ENCODE measurements around the gene MT1G.
"Not testable (repeated sequence)": the region's sequence is repeated elsewhere in the genome, so short reads cannot be mapped to it uniquely, and the experiment has no call there.

Gene MT1G

DNA sequence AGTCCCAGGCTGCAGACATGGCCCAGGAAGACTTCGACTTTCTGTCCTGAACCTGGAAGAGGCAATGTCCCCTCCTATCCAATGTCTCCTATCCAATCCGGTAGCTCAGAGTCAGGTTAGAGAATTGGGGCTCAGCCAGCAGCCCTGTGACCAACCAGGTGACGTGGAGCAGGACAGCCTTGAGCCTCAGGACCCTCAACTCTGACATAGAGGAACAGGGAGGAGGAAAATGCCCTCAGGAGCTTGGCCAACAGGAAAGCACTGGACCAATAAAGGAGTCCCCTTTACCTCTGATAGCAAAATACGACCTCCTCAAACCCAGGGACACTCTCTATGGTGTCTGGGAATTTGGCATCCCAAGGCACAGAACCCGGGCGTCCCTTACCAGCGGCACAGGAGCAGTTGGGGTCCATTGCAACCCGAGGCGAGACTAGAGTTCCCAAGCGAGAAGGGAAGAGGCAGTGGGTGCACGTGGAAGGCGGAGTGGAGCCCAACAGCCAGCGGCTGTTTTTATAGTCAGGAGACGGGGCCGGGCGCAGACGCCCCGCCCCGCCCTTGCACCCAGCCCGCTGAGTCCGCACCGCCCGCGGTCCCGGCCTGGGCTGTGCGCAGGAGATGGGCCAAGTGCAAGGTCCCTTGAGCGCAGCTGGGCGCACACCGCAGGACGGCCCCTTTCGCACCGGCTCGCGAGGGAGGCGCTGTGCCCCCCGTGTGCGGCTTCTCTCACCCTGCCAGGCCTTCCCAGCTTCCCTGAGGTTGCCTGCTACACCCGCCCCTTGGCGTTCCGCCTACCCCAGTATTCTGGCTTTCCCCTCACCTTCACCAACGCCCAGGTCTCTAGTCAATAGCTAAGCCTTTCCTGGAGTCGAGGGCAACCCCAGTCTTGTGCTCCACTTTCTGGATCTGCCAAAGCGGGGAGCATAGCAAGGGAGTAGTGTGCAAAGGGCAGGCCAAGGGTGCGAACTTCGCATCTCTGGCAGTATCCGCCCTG is at the start of gene MT1G:
Gene MT1G (minus strand): TSS at position 485 of the 991 bp plus-strand sequence. CDS start 72 bp downstream, at position 413.
- peak in 1 of 2 experiments; percentile 40 for DNase-seq

DNA sequence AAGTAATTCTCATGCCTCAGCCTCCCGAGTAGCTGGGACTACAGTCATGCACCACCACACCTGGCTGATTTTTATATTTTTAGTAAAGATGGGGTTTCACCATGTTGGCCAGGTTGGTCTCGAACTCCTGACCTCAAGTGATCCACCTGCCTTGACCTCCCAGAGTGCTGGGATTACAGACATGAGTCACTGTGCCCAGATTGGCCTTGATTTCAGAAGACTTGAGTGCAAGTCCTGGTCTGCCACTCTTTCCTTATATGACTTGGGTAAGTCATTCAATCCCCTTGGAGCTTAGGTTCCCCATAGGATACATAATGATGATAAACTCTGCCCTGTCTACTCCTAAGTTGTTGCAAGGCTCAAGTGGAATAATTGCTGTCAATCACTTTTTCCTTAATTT is 49.7 kb upstream of the MT1G start:
- not testable (repeated sequence) for DNase-seq

DNA sequence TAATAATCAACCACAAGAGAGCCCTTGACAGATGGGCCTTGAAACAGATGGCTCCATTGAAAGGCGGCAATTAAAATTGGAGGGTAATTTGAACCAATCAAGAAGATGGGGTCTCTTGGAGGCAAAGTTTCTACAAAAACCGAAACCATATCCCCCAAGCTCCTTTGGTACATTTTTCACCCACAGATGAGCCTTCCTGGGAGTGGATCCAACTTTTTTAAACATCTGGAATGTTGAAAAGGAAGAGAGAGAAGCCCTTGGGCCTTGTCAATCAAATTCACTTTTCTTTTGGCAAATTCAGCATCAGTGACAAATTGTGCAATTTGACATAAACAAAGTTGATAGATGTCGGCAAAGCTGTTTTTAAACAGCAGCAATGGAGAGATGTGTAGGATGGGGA is 48.9 kb upstream of the MT1G start:
- DNase-seq = no peak

DNA sequence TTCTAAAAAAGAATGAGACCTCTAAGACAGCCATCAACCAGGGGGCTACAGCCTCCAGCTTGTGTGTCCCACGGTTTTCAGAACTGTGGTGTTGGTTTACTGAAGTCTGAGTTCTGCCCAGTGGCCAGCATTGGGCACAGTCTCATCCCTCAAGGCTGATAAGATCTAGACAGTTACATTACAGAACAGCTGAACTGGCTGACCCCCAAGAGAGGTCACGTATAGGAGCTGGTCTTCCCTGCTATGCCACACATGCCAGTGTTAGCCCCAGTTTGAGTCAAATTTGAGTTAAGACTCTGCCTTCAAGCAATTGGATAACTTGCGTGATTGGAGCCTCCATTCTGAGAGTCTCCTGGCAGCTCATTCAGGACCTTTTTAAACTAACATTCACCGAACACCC is 47.3 kb upstream of the MT1G start:
- no peak for DNase-seq

DNA sequence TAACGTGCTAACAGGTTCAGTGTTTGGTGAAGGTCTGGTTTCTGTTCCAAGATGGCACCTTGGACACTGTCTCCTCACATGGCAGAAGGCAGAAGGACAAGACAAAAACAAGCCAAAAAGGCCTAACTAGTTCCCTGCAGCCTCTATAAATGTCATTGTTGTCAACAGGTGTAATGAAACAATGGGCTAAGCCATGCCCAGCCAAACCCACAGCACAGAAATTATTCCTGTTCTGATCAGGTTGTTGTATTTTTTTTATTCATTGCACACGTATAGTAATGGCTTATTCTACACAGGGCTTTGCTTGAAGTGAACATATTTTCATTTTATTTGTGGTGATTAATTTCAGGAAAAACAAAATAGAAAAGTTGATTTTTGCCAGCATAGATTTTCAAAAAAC is 45.9 kb upstream of the MT1G start:
- DNase-seq = no peak

DNA sequence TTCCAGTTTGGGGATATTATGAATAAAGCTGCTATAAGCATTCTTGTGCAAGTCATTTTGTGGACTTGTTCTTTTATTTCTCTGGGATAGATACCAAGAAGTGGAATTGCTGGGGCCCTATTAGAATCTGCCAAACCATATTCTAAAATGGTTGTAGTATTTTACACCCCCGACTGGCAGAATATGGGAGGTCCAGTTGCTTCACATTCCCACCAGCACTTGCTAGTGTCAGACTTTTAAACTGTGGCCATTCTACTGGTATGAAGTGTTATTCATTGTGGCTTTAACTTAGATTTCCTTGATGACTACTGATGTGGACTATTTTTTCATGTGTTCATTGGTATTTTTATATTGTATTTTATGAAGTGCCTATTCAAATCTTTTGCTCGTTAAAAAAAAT is 44.0 kb upstream of the MT1G start:
- no peak for DNase-seq

DNA sequence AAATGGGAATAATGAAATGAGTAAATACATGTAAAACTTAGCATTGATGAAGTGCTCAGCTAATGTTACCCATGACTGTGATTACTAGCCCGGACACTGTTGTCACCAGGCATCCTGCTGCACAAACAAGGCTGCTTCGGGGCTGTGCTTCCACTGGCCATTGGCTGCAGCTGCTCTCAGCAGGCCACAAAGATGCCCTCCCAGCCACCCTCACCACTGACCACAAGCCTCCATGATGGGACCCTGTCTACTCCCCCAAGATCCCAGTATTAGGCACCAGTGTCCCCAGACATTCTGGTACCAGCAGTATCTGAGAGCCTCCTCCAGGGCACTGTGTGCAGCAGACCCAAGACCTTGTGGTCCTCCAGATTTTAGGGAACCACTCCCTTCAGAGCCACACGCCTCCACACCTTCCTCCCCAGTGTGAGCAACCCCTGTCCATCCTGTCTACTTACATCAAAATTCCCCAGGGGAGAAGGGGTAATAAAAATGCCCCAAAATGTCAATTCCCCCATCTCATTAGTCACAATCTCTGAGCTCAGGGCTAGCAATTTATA is 42.4 kb upstream of the MT1G start:
- no peak for DNase-seq

DNA sequence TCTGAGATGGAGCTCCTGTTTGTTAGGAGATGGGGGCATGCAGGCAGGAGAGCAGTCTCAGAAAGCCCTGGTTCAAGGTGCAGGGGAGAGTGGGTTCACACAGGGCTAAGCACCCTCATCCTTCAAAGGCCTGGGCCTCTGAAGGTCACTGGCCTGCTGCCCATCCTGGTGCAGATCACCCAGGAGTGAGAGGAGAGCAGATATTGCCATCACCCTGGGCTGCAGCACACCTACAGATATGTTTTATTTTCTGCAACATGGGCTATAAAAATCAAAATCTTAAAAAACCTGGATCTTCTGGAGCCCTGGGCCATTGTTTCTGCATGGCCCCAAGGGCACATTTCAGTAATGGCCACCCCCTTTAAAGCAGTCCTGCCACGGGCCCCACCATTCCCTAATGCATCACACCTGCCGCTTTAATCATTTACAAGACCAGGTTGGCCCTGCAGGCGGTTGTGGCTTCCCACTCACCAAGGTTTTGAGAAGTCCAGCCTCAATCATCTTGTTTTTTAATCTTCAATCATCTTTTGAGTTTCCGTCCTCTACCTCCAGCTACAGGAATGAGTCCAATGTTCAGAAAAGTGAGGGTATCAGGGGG is 41.7 kb upstream of the MT1G start:
- DNase-seq = no peak

DNA sequence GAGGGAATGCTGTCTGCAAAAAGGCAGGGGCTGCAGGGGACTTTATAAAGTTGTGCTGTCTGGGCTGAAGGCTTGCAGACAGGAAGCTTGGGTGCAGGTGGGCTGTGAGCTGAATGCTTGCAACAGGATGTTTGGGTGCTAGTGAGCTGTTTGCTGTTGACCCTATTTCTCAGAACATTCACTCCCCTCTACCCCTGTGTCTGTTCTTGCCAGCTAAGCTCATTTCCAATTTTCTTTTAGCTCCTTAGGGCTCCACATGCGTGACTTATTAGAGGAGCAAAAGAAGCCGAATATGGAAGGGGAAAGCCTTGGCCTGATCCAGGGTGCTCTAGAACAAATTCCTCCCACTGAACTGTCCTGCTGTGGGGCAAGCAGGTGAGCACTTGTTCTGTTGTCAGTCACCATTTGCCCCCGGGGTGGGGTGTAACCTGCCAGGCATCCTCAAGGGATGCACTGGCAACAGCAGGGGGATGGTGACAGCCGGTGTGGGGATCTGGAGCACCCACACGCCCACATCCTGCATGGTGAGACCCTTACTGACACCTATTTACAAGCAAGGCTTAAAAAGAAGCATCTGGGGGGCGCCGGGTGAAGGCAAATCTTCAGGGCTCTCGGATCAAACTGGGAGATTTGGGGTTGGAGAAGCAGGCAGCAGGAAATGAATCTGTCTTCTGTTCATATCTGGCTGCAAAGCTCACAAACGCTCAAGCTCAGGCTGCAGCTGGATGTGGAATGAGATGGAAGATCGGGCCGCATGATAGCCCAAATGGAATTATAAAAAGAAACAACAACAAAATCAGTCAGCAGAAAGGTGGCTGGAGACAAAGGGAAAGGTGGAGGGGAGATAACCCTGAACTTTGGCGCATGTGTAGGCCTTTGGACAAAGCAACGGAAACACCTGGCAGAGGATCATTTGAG is 40.9 kb upstream of the MT1G start:
- no peak for DNase-seq

DNA sequence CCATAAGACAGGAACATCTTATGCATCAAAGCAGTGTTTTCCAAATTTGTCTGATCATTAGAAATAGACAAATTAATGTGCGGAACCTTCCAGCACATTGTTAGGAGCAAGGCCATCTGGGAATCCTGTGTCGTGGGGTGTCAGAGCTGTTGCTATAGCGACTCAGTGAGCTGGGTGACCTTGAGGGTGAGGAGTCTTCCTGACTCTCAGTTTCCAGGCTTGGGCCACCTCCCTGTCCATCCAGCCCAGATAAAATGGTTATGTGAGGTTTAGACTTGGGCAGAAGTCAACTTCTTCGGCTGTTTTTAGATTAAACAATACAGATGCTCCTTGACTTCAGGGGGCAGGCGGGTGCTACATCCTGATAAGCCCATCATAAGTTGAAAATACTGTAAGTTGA is 35.0 kb upstream of the MT1G start:
- no peak for DNase-seq

DNA sequence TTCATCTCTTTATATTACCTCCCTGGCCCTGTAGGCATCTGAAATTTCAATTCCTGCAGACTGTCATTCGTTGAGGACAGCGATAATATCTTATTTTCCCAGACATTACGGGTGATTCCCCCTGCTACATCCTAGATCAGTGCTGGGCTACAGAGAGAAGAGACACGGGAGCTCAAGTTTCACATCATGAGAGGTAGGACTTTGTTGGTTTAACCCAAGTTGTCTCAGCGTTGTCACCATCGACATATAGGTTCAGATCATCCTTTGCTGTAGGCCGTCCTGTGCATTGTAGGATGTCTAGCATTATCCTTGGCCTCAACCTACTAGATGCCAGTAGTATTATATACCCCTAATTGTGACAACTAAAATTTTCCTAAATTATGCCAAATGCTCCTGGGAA is 33.7 kb upstream of the MT1G start:
- no peak for DNase-seq

DNA sequence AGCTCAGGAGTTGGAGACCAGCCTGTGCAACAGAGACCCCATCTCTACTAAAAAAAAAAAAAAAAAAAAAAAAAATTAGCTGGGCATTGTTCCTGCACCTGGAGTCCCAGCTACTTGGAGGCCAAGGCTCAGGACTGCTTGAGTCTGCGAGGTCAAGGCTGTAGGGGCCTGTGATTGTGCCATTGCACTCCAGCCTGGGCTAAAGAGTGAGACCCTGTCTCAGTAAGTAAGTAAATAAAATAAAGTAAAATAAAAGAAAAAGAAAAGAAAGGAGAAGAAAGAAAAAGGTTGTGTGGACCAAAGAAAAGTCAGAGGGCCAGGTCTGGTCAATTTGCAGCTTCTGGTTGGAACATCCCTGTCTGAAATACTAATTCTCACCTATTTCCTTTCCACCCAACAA is 32.8 kb upstream of the MT1G start:
- no peak for DNase-seq

DNA sequence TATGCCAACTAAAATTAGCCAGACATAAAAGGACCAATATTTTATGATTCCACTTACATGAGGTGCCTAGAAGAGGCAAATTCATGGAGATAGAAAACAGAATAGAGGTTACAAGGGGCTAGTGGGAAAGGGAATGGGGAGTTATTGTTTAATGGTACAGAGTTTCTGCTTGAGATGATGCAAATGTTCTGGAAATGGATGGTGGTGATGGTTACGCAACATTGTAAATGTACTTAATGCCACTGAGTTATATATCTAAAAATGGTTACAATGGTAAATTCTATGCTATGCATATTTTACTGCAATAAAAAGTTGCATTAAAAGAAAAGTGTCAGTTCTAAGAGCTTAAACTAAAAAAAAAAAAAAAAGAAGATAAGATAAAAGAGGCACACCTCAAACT is 32.3 kb upstream of the MT1G start:
- DNase-seq = no peak

DNA sequence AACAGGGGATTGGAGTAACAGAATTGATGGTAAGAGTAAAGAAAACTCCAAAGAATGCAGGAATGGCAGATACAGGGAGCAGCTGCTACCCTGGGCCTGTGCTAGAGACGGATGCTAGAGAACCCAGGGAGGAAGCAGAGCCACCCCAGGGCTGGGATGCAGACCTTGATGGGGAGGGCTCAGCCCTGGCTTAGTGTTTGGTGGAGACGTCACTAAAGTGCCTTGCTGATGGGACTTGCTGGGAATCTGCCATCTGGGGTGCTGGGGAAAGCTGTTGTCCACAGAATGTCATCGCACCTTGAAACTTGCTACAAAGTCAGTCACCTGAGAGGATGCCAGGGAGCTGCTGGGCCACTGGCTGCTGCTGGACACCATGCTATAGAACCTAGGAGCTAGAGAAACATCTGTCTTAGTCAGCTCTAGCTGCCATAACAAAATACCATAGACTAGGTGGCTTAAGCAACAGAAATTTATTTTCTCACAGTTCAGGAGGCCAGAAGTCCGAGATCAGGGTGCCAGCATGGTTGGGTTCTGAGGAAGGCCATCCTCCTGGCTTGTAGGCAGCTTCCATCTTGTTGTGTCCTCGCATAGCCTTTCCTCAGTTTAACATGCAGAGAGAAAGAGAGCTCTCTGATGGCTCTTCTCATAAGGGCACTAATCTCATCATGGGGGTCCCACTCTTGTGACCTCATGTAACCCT is 29.7 kb upstream of the MT1G start:
- no peak for DNase-seq

DNA sequence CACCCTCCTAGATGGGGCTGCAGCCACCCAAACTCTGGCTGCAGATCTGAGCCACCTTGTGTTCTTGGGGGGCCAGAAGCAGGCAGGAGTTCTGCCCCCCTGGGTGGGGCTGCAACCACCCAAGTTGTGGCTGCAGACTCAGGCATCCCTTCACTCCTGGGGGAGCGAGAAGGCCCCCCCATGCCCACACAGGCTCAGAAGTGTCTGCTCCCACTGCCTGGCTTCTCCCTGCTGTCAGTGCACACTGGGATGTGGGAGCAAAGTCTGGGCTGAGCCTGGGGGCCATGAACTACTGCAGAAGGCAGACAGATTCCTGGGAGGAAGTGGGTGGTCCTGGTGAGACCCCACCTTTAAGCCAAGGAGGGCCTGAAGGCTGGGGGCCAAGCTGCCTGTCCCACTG is 27.4 kb upstream of the MT1G start:
- no peak for DNase-seq

DNA sequence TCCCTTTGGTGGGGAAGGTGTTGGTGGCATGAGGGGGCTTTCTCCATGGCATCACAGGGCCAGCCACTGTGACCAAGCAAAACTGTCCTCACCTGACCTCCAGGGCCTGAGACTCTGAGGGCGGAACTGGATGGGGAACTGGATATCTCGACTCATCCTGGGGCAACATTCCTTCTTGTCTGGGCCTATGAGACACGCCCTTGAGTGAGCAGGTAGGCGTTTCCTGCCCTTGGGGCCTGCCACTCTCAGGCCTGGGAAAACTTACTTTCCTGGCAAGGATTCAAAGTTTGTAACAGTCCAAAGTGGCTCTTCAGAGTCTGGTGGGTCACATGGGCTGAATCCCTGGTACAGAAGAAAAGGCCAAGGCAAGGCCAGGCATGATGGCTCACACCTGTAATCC is 24.0 kb upstream of the MT1G start:
- DNase-seq = no peak

DNA sequence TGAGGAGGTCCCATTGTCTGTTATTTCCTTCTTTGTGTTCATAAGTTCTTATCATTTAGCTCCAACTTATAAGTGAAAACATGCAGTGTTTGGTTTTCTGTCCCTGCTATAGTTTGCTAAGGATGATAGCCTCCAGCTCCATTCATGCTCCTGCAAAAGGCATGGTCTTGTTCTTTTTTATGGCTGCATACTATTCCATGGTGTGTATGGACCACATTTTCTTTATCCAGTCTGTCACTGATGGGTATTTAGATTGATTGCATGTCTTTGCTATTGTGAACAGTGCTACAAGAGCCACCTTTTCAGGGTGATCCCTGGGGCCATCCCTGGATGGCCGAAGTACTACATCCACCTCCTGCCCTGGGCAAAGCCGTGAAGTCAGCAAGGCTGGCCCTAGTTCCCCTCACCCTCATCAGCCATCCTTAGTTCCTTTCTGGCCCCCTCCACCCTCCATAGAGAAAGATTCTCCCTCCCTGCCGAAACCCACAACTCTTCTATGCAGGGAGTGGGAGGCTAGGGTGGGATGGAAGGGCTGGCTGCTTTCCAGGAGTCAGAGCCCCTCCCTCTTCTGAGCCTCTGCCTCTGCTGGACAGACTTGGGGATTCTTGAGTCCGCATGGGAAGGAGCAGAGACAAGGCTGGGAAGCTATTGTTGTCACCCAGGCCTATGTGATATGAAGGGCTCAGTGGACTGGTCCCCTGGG is 22.7 kb upstream of the MT1G start:
- DNase-seq = no peak

DNA sequence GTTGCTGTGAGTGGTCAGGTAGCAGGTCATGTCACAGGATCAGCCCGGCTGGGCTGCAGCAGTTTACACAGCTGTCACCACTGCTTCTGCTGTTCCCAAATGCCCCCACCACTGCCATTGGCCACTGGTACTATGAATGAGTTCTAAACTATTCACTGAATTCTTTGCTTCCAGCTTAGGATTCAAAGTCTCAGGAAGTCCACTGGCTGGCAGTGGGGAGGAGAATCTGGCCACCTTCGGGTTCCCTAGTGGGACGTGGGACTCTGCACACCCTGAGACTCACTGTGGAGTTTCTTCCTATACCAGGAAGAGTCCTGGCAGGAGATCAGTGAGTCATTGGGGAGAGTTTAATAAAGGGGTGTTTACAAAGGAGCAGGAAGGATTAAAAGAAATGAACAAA is 21.3 kb upstream of the MT1G start:
- no peak for DNase-seq

DNA sequence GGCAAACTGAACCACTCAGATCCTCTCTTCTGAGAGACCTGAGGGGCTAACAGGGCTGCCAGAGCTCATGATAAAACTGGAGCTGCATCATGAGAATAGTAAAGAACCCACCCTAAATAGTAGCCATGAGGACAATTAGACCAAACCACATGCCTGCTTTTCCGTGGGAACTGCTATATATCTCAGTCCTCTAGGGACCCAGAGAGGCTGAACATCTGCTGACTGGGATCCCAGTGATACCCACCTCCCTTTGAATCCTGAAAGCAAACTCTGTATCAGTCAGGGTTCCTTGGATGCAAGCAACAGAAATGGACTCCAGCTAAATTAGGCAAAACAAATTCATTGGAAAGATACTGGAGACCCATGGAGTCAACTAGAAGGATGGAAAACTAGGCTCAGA is 20.9 kb upstream of the MT1G start:
- no peak for DNase-seq

DNA sequence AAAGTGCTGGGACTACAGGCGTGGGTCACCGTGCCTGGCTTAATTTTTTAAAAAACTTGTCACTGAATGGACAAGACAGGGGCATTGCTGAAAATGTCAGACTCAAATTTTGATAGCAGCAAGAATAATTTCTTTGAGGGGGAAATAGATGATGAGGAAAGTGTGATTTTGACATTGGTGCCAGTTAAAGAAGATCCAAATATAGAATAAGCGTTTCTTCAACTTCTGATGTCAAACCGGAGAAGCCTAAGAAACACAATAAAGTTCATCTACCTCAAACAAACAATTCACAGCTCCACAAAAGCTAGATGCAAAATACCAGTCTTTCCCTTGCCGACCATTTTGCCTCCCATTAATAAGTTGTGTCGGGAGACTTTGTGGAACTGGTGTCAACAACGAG is 18.9 kb upstream of the MT1G start:
- no peak for DNase-seq

DNA sequence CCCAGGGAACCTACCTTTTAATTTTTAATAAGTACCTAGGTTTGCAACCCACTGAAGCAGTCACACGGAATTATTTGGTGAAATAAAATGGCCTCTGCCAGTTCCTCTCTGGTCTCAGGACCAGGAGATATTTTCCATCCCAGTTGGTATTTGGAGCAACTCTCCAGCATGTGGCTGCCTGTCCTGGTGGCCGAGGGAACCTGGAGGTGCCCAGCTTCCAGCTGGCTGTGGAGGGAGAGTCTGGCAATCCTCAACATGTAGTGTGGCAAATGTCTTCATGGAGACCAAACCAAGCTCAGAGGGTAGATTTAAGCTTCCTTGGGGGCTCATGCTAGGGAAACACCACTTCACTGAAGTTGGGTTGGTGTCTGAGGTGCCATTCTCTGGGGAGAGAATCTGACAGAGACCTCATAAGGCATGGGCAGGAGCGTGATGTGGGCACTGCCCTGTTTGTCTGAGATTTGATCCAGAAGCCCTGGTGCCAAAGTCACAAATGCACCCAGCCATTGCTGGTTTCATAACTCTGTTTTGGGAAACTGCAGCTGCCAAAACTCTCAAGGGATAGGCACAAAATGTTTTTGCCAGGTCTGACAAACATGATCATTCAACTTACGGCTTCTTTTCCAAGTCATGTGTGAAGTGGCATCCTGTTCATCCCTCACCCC is 17.2 kb upstream of the MT1G start:
- no peak for DNase-seq

Measured in stimulated activated CD4-positive, alpha-beta T cell treated with anti-CD3 and anti-CD28 coated beads, Interleukin-4, amount 100 ng/mL, for 4 hours (primary cell).